ENCODE measurements around the gene MYOF.

Gene MYOF

DNA sequence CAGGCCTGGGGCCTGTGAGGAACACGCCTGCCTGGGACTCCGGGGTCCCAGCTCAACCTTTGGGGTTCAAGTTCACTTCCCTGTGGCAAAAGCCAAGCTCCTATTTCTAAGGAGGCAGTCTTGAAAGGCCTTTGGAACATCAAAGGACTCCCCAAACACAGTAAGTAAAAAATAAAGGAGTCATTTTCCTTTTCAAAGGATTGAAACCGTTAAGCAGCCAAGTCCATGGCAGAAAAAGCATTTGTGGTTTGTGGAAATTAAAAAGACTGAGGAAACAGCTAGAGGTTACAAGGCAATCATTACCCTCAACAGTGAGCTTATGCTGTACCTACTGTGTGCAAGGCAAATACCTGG, 200.8 kb downstream of the MYOF start:
- DNase-seq: no peak

DNA sequence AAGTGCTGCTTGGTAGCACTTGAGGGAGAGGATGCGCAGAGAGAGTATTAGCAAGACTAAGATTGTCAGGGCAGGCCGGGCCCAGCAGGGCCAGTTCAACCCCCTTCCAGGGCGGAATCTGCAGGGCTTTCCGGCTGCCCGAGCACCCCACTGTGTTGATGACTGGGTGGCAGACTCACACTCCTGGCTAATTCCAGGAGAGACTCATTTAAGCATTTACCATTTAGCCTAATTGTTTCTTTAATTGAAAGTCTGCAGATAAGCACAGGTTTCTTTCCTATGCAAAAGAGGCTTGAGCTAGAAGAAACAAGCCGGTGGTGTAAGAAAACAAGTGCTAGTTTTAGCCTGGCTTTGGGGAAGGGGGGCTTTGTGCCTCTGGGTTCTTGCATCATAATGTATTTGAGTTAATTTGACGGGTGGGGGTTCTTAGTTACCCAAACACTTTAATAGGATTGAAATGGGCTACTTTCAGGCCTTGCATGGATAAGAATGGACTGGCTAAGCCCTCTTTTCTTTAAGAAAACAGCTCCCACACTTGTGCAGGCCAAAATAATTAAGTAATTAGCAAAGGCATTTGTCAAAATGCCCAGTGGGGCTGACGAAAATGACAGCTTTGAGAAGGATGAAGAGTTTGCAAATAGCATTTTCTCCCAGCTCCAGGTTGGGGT, 201.3 kb downstream of the MYOF start:
- peak; percentile 66 for DNase-seq

DNA sequence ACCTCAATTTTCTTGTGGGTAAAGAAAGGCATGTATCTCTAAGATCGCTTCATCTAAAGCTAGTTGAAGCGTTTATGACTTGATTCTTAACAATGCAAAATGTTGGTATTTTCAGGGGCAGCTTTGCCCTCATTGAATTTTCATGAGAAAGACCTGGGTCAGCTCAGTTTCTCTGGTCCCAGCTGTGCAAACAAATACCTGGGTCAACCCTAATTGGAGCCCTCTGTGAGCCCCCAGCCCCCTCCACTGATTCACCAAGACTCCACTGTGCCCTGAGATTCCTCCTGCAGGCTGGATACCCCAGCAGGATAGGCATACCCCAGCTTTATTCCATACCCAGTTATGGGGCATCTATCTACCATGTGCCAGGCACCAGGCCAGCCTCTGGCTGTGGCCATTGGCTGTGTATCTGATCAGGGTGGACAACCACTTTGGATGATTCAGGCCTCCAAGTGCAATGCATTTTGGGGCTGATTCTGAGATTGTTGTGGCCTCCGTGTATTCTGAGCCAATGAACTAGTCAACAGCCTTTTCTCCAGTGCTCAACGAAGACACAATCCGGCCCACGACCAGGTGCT, 201.9 kb downstream of the MYOF start:
- no peak for DNase-seq

DNA sequence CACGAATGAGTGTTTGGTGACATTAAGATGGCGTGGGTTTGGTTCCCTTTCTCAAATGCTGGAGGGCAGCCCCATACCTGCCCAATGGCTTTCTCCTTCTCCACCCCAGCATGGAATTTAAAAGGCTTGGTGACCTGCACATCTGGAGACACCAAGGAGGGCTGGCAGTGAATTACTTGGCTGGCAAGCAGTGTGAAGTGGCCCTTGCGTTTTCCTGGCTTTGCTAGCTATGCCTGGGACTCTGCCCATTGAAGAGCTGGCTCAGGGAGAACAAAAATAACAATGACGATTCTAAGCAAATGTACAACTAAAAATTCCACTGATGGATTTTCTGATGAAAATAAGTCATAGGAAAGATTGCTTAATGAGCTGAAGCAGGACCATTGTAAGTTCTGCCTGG, 204.8 kb downstream of the MYOF start:
- DNase-seq: no peak

DNA sequence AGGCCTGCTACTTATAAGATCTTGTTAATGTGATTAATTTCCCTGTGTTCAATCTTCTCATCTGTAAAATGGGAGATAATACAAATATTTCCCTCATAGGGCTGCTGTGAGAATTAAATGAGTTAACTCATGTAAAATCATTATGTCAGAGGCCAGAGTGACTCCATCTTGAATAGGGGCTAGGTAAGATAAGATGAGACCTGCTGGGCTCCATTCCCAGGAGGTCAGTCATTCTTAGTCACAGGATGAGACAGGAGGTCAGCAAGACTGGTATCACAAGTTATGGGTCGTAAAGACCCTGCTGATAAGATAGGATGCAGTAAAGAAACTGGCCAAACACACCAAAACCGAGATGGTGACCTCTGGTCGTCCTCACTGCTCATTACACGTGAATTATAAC, 207.7 kb downstream of the MYOF start:
- no peak for DNase-seq

DNA sequence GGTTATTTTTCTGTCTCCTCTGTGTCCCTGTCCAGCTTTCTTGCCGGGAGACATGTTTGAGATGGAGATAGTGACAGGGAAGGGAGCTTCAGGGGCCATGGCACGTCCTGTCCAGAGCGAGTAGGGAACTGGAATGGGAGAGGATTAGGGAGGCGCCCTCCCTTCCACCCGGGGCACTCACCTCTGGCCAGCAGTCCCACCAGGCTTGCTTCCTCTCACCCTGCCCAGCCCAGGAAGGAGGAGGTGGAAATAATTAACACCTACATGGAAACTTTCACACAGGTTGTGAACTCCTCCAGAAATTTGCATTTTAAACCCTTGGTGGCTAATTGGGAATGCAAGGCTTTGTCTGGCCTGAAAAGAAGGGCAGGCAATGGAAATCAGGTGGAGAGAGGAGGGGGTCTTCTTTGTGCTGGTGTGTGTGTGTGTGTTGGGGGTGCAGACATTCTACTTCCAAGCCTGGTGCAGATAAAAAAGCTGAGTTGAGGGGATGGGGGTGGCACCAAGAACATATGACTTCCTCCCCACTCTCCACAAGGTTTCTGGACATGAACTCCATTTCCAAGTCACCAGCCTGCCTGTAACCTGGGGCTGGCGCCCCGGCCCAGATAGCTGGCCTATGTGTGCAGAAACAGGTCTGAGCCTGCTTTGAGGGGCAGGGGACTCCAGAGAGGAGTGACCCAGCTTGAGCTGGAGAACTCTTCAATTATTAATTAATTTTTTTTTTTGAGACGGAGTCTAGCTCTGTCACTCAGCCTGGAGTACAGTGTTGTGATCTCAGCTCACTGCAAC, 209.1 kb downstream of the MYOF start:
- no peak for DNase-seq

DNA sequence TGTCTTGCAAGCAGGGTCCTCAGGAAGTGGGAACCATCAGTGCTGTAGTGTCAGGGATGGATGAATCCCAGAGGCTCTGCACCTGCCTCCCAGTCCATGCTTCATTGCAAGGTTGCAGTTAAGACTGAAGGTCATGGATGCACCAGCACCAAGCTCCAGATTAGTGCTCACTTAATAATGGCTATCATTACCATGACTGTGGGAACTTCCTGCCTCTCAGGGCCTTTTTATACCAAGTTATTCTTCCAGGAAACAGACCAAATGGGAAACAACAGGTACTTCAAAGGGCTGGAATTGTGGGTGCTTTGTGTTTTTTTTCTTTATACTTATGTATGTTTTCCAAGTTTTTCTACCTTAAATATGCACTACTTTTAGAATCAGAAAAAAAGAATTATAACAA, 210.8 kb downstream of the MYOF start:
- no peak for DNase-seq

DNA sequence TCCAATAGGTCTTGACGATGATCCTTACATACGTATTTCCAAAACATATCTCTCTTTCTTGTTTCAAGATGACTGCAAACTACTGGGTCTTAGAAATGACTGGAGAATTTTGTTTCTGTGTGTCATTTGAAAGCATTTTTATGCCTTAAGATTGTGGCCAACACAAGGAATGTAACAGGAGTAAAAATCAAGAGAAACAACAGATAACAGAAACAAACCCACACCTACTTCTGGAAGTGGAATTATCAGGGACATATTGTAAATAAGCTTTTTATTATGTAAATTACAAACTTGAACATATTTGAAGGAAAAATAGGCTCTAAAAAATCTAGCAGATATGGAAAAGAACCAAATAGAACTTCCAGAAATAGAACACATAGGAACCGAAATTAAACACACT, 212.9 kb downstream of the MYOF start:
- DNase-seq: no peak

DNA sequence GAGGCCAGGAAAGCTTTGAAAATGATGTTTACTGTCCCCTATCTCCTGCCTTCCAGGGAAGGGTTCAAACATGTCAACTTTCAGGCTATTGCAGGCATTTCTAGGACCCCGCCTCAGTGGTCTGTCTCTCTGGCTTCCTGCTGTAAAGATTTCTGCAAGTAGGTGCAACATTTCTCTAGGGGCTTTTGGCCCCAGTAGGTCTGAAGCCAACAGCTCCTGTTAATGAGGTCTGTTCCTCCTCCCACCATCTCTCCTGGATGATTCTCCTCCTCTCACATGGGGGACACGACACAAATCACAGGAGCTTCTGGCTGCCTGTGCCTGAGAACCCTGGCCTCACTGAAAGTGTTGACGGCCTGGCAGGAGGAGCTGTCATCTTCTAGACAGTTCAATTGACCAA, 214.1 kb downstream of the MYOF start:
- DNase-seq: no peak

DNA sequence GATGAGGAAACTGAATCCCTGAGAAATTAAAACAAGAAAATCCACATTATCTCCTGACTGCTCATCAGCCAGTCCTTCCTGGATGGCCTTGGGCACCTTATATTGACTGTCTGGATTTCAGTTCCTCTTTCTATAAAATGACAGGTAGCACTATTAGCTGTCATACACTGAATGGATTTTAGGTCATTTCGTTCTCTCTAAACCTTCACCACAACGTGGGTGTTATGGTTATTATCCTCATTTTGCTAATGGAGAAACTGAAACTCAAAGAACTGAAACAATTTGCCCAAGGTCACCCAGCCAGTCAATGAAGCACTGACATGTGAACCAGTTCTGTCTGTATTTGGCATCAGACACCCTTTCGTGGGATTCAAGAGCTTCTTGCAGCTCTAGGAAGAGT, 214.6 kb downstream of the MYOF start:
- DNase-seq: no peak

DNA sequence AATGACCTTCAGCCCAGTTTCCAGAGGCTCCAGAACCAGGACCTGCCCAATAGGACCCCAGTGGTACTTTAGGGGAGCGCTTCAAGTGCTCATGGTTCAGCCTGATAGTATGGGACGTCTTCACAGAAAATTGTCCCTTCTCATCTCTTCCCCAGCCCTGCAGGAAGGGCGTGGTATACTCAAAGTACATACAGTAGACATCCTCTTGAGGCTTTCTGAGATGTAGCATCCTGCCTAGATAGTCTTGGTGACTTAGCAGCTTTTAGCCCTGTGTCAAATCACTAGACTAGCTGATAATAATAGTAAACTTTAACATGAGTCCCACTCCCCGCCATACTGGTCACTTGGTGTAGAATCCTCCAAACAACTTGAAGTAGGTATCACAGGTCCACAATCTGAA, 215.3 kb downstream of the MYOF start:
- no peak for DNase-seq

DNA sequence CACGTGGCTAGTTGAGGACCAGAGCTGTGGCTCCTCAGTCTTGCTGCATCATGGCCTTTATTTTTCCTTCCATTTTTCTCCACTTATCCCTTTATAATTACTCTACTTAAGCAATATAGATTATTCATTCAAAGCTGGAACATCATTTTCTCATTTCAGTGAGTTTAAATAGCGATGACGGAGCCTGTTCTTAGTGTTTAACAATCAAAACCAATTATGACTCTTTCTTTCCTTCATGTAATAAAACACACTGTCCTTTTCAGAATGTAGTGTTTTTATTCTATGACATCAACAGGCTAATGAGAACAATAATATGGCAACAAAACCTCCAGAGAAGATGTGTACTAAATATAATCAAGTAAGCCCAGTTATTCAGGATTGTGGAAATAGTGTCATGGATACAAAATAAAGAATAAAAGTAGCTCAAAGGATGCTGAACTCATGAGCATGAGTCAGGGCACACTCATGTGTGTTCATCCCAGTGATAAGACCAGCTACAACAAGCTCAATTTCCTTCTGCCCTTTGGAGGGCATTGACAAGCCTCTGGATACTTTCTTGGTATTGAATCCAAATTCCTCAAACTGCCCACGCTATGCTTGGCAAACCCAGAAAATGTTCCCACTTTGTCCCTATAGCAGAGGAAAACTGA, 220.0 kb downstream of the MYOF start:
- no peak for DNase-seq

DNA sequence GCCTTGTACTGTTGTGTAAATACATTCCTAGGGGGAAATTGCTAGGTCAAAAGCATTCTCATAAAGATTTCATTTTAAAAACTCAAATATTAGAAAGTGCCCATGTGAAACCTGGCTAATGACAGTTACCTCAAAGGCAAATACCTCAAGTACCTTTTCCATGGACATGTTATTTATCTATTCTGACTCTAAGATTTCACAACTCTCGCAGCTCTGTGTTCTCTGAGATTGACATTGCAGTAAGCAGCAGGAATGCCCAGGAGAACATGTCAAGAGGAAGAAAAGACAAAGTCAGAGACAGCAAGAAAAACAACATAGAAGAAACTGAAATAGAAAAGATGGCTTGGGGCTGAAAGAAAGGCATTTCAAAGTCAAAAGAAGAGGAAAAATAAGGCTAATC, 221.0 kb downstream of the MYOF start:
- no peak for DNase-seq

DNA sequence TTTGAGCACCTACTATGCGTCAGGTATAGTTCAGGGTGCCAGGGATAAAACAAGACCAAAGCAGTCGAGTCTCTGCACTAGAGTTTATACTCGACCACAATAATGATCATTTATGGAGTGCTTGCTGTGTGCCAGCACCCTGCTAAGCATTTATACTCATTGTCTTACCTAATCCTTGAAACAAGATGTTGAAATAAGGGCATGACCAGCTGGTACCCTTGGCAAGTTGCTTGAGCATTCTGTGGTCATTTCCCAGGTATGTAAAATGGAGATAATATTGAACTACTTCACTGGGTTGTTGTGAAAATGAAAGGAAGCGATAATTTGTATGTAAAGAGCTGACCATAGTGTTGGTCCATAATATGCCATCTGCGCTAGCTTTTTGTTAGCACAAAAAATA, 223.0 kb downstream of the MYOF start:
- no peak for DNase-seq
